ENCODE data around the gene SPATA24.

SPATA24 gene

DNA sequence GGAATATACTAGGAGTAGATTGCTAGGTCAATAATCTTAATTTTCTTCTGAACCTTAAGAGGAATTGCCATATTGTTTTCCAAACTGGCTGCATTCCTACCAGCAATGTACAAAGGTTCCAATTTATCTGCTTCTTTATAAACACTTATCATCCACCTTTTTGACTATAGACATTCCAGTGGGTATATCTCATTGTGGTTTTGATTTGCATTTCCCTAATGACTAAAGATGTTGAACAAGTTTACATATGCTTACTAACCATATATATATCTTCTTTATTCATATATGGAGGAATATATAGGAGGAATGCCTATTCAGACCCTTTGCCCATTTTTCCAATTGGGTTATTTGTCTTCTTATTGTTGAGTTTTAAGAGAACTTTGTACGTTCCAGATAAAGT lies 27.8 kb upstream of the SPATA24 start:
- no peaks in the 10 kb centered on the region for H3F3A ChIP-seq (ENCODE audit: insufficient read depth, low read length)
- H3K4me2 ChIP-seq (ENCODE audit: low read length): no peak overlapping the region
- no peak for TF ChIP-seq EZH2 (IDR thresholded peaks at IDR 0.05; ENCODE audit: borderline replicate concordance, low read length)
- TF ChIP-seq, protein P1, sequence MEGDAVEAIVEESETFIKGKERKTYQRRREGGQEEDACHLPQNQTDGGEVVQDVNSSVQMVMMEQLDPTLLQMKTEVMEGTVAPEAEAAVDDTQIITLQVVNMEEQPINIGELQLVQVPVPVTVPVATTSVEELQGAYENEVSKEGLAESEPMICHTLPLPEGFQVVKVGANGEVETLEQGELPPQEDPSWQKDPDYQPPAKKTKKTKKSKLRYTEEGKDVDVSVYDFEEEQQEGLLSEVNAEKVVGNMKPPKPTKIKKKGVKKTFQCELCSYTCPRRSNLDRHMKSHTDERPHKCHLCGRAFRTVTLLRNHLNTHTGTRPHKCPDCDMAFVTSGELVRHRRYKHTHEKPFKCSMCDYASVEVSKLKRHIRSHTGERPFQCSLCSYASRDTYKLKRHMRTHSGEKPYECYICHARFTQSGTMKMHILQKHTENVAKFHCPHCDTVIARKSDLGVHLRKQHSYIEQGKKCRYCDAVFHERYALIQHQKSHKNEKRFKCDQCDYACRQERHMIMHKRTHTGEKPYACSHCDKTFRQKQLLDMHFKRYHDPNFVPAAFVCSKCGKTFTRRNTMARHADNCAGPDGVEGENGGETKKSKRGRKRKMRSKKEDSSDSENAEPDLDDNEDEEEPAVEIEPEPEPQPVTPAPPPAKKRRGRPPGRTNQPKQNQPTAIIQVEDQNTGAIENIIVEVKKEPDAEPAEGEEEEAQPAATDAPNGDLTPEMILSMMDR (IDR thresholded peaks at IDR 0.05; ENCODE audit: low read length): no peak
- no peak overlapping the region for H3K4me3 ChIP-seq (ENCODE audit: low read depth, low read length, poor library complexity, severe bottlenecking)
- H2AFZ ChIP-seq (ENCODE audit: low read length): no peak overlapping the region
- no peak overlapping the region for H3K9ac ChIP-seq (ENCODE audit: low read length)
- H3K4me1 ChIP-seq (ENCODE audit: insufficient read depth, low read length, severe bottlenecking): no peaks in the 10 kb centered on the region
- no peaks in the 10 kb centered on the region for H3K9me2 ChIP-seq (ENCODE audit: low read depth, low read length)
- no peaks in the 10 kb centered on the region for H3K79me2 ChIP-seq (ENCODE audit: insufficient read depth, low read length)
- H3K9me3 ChIP-seq (ENCODE audit: low read length): no peaks in the 10 kb centered on the region
- H3K27me3 ChIP-seq (ENCODE audit: insufficient read depth, low read length): no peaks in the 10 kb centered on the region
- no peak overlapping the region for H3K27ac ChIP-seq (ENCODE audit: low read depth, low read length, poor library complexity, severe bottlenecking)
- no peaks in the 10 kb centered on the region for H4K20me1 ChIP-seq (ENCODE audit: insufficient read depth, low read length)
- no peaks in the 10 kb centered on the region for H3K36me3 ChIP-seq (ENCODE audit: insufficient read depth, low read length)

DNA sequence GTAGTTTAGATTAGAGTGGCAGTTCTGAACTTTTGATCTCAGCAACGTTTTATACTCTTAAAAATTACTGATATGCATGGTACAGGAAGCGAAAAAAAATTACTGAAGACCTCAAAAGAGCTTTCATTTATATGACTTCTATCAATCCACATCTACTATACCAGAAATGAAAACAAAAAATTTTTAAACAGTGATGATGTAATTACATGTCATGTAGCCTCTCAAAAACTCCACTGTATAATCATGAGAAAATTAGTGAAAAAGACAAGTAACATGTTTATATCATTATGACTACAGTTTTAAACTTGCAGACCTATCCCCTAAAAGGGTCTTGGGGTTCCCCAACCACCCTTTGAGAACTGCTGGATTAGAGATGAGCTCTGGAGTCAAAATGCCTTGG lies 26.1 kb upstream of the SPATA24 start:
- TF ChIP-seq, protein P1 (IDR thresholded peaks at IDR 0.05; ENCODE audit: low read length): no peak
- no peak for TF ChIP-seq EZH2 (IDR thresholded peaks at IDR 0.05; ENCODE audit: borderline replicate concordance, low read length)
- Histone ChIP-seq H3K4me3 (ENCODE audit: low read depth, low read length, poor library complexity, severe bottlenecking) (no peak overlapping the region), H3K27me3 (ENCODE audit: insufficient read depth, low read length) (no peaks in the 10 kb centered on the region), H3F3A (ENCODE audit: insufficient read depth, low read length) (no peaks in the 10 kb centered on the region), H3K79me2 (ENCODE audit: insufficient read depth, low read length) (no peaks in the 10 kb centered on the region), H3K27ac (ENCODE audit: low read depth, low read length, poor library complexity, severe bottlenecking) (no peak overlapping the region), H3K9me3 (ENCODE audit: low read length) (no peaks in the 10 kb centered on the region), H2AFZ (ENCODE audit: low read length) (no peak overlapping the region), H3K9me2 (ENCODE audit: low read depth, low read length) (no peaks in the 10 kb centered on the region), H3K4me1 (ENCODE audit: insufficient read depth, low read length, severe bottlenecking) (no peaks in the 10 kb centered on the region), H3K36me3 (ENCODE audit: insufficient read depth, low read length) (no peaks in the 10 kb centered on the region), H3K4me2 (ENCODE audit: low read length) (no peak overlapping the region), H4K20me1 (ENCODE audit: insufficient read depth, low read length) (no peaks in the 10 kb centered on the region), H3K9ac (ENCODE audit: low read length) (no peak overlapping the region)

DNA sequence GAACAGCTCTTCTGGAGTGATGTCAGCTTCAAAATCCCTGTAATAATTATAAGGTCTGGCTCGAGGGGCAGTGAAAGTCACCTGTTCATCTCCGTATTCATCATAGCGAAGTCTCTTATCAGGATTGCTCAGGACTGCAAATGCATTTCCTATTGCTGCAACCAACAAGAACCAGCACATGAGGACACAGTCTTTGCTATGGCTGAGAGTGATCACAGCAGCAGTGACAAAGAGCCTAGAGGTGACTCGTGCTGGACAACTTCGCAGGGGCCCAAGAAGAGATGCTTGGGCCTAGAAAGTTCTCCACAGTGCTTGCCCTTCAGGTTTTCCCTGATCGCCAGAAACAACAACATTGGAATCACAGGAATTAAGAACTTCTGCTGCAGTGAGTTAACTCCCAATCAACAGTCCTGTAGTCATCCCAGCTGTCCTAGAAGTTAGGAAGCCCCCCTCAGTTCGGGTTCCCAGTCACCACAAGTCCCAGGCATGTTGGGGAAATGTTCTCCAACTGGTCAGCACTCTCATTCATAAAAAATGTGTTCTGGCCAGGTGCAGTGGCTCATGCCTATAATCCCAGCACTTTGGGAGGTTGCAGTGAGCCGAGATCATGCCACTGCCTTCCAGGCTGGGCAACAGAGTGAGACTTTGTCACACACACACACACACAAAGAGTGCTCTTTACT lies 22.5 kb upstream of the SPATA24 start:
- Histone ChIP-seq H2AFZ (ENCODE audit: low read length) (no peak overlapping the region), H3K79me2 (ENCODE audit: insufficient read depth, low read length) (no peaks in the 10 kb centered on the region), H3K4me1 (ENCODE audit: insufficient read depth, low read length, severe bottlenecking) (no peaks in the 10 kb centered on the region), H3K9ac (ENCODE audit: low read length) (no peak overlapping the region), H3K4me2 (ENCODE audit: low read length) (no peak overlapping the region), H3K9me3 (ENCODE audit: low read length) (no peaks in the 10 kb centered on the region), H3K9me2 (ENCODE audit: low read depth, low read length) (no peaks in the 10 kb centered on the region), H3K4me3 (ENCODE audit: low read depth, low read length, poor library complexity, severe bottlenecking) (no peak overlapping the region), H4K20me1 (ENCODE audit: insufficient read depth, low read length) (no peaks in the 10 kb centered on the region), H3K27me3 (ENCODE audit: insufficient read depth, low read length) (no peaks in the 10 kb centered on the region), H3F3A (ENCODE audit: insufficient read depth, low read length) (no peaks in the 10 kb centered on the region), H3K27ac (ENCODE audit: low read depth, low read length, poor library complexity, severe bottlenecking) (no peak overlapping the region), H3K36me3 (ENCODE audit: insufficient read depth, low read length) (no peaks in the 10 kb centered on the region)
- no peak for TF ChIP-seq EZH2 (IDR thresholded peaks at IDR 0.05; ENCODE audit: borderline replicate concordance, low read length)
- TF ChIP-seq, protein P1 (IDR thresholded peaks at IDR 0.05; ENCODE audit: low read length): no peak
